Measurements from ENCODE around the gene SRGAP3.

SRGAP3 gene

DNA sequence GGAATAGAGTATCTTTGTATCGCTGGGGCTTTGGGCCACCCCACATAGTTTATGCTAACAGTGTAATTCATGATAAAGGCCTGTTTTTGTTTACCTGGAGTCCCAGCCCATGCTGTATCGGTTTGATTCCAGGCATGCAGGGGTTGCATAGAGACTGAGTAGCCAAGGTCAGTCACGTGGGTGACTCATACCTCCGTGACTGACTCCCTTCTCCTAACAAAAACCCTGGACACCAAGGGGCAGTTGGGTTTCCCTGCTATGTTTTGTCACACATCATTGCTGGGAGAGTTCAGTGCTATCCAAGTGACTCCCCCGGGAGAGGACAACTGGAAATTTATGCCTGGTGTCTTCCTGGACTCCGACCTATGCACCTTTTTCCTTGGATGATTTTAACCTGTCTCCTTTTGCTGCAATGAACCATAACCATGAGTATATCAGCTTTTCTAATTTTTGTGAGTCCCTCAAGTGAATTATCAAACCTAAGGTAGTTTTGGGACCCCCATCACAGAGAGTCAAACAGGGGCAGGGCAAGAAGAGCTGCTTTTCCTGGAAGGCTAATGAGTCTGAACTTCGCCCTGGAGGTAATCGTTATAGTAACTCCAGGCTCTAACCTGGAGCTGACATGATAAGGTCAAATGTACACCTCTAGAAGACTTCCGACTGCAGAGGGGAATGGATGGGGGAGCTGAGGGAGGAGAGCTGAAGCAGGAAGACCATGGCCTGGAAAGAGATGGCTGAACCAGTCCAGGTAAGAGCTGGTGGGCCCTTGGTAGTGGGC lies 57.0 kb downstream of the SRGAP3 start:
- no peaks in the 10 kb centered on the region for H3K9me3 ChIP-seq (ENCODE audit: control insufficient read depth, low read length)
- H3K27ac ChIP-seq (ENCODE audit: low read depth, low read length, severe bottlenecking): no peak overlapping the region
- WGBS, 2 experiments (ENCODE audit: insufficient coverage in 2 of 2): 91 to 94% methylated on average over 8 to 9 of the region's 9 CpGs
- no peaks in the 10 kb centered on the region for H3K4me1 ChIP-seq (ENCODE audit: control insufficient read depth, insufficient read depth, low read length, poor library complexity, severe bottlenecking)
- no peaks in the 10 kb centered on the region for H3K36me3 ChIP-seq (ENCODE audit: control insufficient read depth, insufficient read depth, low read length)
- H3K4me3 ChIP-seq (ENCODE audit: extremely low read depth, insufficient read depth, low read length, poor library complexity, severe bottlenecking): no peak overlapping the region

DNA sequence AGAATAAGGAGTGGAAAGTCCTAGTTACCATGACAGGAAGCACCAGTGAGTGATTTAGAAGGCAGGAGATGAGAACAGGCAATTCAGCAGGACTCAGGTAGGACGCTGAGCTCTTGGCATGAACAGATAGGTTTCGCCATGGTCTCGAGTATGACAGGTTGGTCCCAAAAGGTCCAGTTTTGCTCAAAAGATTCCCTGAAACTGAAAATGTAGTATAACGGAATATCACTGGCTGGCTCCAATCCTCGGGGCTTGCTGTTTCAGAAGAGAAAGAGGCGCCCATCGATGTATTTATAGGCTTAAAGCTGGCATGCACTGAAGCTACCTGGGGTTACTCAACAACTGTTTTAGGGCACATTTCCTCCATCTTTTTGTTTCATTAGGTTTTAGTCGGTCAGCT lies 59.2 kb downstream of the SRGAP3 start:
- 89 to 98% methylated on average over 6 to 7 of the region's 8 CpGs for WGBS, 2 experiments (ENCODE audit: insufficient coverage in 2 of 2)
- Histone ChIP-seq H3K36me3 (ENCODE audit: control insufficient read depth, insufficient read depth, low read length) (no peaks in the 10 kb centered on the region), H3K4me1 (ENCODE audit: control insufficient read depth, insufficient read depth, low read length, poor library complexity, severe bottlenecking) (no peaks in the 10 kb centered on the region), H3K9me3 (ENCODE audit: control insufficient read depth, low read length) (no peaks in the 10 kb centered on the region), H3K27ac (ENCODE audit: low read depth, low read length, severe bottlenecking) (no peak overlapping the region), H3K4me3 (ENCODE audit: extremely low read depth, insufficient read depth, low read length, poor library complexity, severe bottlenecking) (no peak overlapping the region)

DNA sequence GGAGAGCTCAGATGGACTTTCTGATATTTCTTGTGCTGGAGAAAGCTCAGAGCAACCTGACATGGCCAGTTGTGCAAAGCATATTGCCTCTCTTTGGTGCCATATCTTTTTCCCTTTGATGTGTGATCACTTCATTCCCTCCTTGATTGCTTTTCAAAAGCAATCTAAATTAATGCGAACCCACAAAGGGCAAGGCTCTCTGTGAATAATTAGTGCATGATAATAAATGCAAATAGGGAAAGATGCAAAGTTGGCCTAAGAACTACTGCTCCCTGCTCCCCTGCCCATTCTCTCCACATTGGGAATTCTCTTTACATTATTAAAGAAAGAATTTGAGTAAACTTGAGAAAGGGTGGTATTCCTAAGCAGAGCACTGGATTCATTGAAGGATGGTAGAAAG lies 60.9 kb downstream of the SRGAP3 start:
- no CpG with 5 or more reads among the region's 1 CpG for WGBS, 2 experiments (ENCODE audit: insufficient coverage in 2 of 2)
- H3K9me3 ChIP-seq (ENCODE audit: control insufficient read depth, low read length): no peaks in the 10 kb centered on the region
- H3K4me3 ChIP-seq (ENCODE audit: extremely low read depth, insufficient read depth, low read length, poor library complexity, severe bottlenecking): no peak overlapping the region
- H3K27ac ChIP-seq (ENCODE audit: low read depth, low read length, severe bottlenecking): no peak overlapping the region
- H3K36me3 ChIP-seq (ENCODE audit: control insufficient read depth, insufficient read depth, low read length): no peaks in the 10 kb centered on the region
- no peaks in the 10 kb centered on the region for H3K4me1 ChIP-seq (ENCODE audit: control insufficient read depth, insufficient read depth, low read length, poor library complexity, severe bottlenecking)

DNA sequence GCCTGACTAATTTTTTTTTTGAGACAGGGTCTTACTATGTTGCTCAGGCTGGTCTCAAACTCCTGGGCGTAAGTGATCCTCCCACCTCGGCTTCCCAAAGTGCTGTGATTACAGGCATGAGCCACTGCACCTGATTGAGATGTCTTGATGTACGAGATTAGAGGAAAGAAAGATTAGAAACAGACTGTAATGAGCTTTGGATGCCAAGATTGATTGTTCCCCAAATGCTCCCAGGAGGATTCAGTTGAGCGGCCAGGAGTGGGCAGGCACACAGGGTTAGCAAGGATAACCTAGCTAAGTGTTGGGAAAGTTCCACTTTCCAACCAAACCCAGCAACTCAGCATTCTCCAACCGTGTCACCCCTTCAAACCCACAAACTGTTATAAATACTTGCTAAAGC lies 63.7 kb downstream of the SRGAP3 start:
- no peak overlapping the region for H3K27ac ChIP-seq (ENCODE audit: low read depth, low read length, severe bottlenecking)
- no peaks in the 10 kb centered on the region for H3K4me1 ChIP-seq (ENCODE audit: control insufficient read depth, insufficient read depth, low read length, poor library complexity, severe bottlenecking)

DNA sequence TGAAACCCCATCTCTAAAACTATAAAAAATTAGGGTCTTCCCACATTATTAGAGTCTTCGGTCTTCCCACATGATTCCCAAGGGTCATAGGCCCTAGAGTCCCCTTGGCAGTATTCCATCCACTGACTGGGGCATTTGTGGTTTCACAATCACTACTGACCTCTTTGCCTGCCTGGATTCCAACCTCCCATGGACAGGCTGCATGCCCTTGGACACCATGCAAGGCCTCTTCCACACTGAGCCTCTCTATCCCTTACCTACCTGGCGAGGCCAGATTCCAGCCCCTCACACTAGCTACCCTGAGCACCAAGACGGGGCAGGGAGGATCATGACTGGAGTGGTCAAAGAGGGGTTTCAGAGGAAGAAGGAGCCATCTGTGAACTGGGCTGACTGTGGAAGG lies 64.4 kb downstream of the SRGAP3 start:
- Histone ChIP-seq H3K4me3 (ENCODE audit: extremely low read depth, insufficient read depth, low read length, poor library complexity, severe bottlenecking) (no peak overlapping the region), H3K36me3 (ENCODE audit: control insufficient read depth, insufficient read depth, low read length) (no peaks in the 10 kb centered on the region), H3K9me3 (ENCODE audit: control insufficient read depth, low read length) (no peaks in the 10 kb centered on the region), H3K27ac (ENCODE audit: low read depth, low read length, severe bottlenecking) (no peak overlapping the region), H3K4me1 (ENCODE audit: control insufficient read depth, insufficient read depth, low read length, poor library complexity, severe bottlenecking) (no peaks in the 10 kb centered on the region)
- WGBS, 2 experiments (ENCODE audit: insufficient coverage in 2 of 2): 100% methylated on average over 1 of the region's 3 CpGs

More for the DNA sequence above, 63.7 kb downstream of the SRGAP3 start:
- no peaks in the 10 kb centered on the region for H3K9me3 ChIP-seq (ENCODE audit: control insufficient read depth, low read length)
- whole genome bisulfite sequencing, 2 experiments (ENCODE audit: insufficient coverage in 2 of 2): 90 to 94% methylated on average over 4 to 5 of the region's 5 CpGs
- H3K36me3 ChIP-seq (ENCODE audit: control insufficient read depth, insufficient read depth, low read length): no peaks in the 10 kb centered on the region
- H3K4me3 ChIP-seq (ENCODE audit: extremely low read depth, insufficient read depth, low read length, poor library complexity, severe bottlenecking): no peak overlapping the region

DNA sequence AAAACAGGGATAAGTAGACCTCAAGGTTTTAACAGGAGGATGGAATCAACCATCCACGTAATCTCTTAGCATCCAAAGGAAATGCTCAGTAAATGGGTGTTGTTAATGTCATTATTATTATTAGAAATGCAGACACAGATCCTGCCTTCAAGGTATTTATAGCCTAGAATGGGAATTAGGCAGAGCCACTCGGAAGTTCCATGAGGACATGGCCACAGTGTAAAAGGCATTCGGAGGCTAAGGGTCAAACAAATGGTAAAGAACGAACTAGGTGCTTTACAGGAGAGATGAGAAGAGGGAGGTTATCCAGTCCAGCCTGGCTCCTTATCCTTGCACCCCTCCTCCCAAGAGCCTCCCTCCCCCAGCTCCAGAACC lies 65.0 kb downstream of the SRGAP3 start:
- H3K27ac ChIP-seq (ENCODE audit: low read depth, low read length, severe bottlenecking): no peak overlapping the region
- H3K4me1 ChIP-seq (ENCODE audit: control insufficient read depth, insufficient read depth, low read length, poor library complexity, severe bottlenecking): no peaks in the 10 kb centered on the region
- no peaks in the 10 kb centered on the region for H3K9me3 ChIP-seq (ENCODE audit: control insufficient read depth, low read length)
- 91% methylated on average over 2 of the region's 4 CpGs; no CpG with 5 or more reads in 1 of the 2 experiments for WGBS, 2 experiments (ENCODE audit: insufficient coverage in 2 of 2)
- no peaks in the 10 kb centered on the region for H3K36me3 ChIP-seq (ENCODE audit: control insufficient read depth, insufficient read depth, low read length)
- H3K4me3 ChIP-seq (ENCODE audit: extremely low read depth, insufficient read depth, low read length, poor library complexity, severe bottlenecking): no peak overlapping the region

DNA sequence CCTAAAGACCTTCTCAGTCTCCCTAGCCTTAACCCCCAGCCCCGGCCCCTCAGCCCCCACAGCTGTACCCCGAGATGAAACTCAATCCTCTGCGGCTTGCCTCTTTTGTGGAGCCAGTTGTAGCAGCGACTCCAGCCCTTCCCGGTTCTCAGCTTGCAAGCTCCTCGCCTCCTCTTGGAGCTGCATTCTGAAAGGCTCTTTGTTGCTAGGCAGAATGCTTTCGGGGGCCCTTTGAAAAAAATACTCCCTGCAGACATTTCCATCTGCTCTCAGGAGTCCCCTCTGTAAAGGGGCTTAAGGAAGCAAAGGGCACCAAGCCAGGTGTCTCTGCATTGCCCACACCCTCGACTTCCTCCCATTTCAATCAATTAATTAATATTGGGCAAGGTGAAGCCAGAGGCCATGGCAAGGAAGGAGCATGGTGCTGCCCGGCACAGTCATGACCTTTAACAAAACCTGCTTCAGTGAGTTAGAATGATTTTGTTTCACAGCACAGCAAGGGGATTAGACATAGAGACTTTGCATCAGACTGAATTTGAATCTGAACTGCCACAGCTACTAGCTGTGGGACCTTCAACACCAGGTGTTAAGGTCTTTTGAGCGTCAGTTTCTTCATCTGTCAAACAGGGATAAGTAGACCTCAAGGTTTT lies 65.5 kb downstream of the SRGAP3 start:
- Histone ChIP-seq H3K9me3 (ENCODE audit: control insufficient read depth, low read length) (no peaks in the 10 kb centered on the region), H3K27ac (ENCODE audit: low read depth, low read length, severe bottlenecking) (peak overlapping the region; percentile 12), H3K4me3 (ENCODE audit: extremely low read depth, insufficient read depth, low read length, poor library complexity, severe bottlenecking) (no peak overlapping the region), H3K4me1 (ENCODE audit: control insufficient read depth, insufficient read depth, low read length, poor library complexity, severe bottlenecking) (no peaks in the 10 kb centered on the region), H3K36me3 (ENCODE audit: control insufficient read depth, insufficient read depth, low read length) (no peaks in the 10 kb centered on the region)
- WGBS, 2 experiments (ENCODE audit: insufficient coverage in 2 of 2): 24 to 29% methylated on average over 8 of the region's 10 CpGs

DNA sequence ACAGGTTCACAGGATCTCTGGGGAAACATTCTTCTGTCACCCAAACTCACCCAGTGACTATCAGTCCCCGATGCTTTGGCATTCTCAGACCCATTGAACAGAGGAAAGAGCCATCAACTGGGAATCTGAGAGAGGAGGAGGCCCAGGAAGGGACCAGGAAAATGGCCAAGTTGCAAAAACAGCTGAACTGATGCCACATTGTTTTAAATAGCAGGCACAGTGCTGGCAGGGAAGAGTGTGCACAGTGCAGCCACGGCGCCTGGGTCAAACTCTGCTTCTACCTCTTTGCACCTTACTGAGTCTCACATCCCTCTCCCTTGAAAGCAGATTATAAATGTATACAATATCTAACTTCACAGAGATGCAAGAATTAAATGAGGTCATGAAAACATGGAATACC lies 66.4 kb downstream of the SRGAP3 start:
- Histone ChIP-seq H3K36me3 (ENCODE audit: control insufficient read depth, insufficient read depth, low read length) (no peaks in the 10 kb centered on the region), H3K4me1 (ENCODE audit: control insufficient read depth, insufficient read depth, low read length, poor library complexity, severe bottlenecking) (no peaks in the 10 kb centered on the region), H3K27ac (ENCODE audit: low read depth, low read length, severe bottlenecking) (no peak overlapping the region), H3K4me3 (ENCODE audit: extremely low read depth, insufficient read depth, low read length, poor library complexity, severe bottlenecking) (no peak overlapping the region), H3K9me3 (ENCODE audit: control insufficient read depth, low read length) (no peaks in the 10 kb centered on the region)
- WGBS, 2 experiments (ENCODE audit: insufficient coverage in 2 of 2): 85% methylated on average over 3 of the region's 3 CpGs; no CpG with 5 or more reads in 1 of the 2 experiments

DNA sequence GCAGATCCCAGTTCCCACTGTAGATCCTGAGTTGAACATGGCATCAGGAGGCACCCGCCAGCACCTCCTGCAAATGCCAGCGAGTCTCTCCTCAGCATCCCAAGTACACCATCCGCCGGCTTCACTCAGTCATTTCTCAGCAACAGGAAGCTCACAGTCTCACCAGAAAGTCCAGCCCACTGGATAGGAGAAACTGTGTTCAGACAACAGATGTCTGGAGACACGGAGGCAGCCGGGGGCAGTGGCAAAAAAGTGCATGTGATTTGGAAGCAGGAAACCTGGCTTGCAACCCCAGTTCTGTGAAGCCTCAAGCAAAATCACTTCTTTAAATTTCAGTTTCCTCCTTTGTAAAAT lies 68.7 kb downstream of the SRGAP3 start:
- H3K4me3 ChIP-seq (ENCODE audit: extremely low read depth, insufficient read depth, low read length, poor library complexity, severe bottlenecking): no peak overlapping the region
- H3K27ac ChIP-seq (ENCODE audit: low read depth, low read length, severe bottlenecking): no peak overlapping the region
- no peaks in the 10 kb centered on the region for H3K36me3 ChIP-seq (ENCODE audit: control insufficient read depth, insufficient read depth, low read length)
- no peaks in the 10 kb centered on the region for H3K4me1 ChIP-seq (ENCODE audit: control insufficient read depth, insufficient read depth, low read length, poor library complexity, severe bottlenecking)
- H3K9me3 ChIP-seq (ENCODE audit: control insufficient read depth, low read length): no peaks in the 10 kb centered on the region
- WGBS, 2 experiments (ENCODE audit: insufficient coverage in 2 of 2): 83 to 90% methylated on average over 4 to 5 of the region's 6 CpGs

DNA sequence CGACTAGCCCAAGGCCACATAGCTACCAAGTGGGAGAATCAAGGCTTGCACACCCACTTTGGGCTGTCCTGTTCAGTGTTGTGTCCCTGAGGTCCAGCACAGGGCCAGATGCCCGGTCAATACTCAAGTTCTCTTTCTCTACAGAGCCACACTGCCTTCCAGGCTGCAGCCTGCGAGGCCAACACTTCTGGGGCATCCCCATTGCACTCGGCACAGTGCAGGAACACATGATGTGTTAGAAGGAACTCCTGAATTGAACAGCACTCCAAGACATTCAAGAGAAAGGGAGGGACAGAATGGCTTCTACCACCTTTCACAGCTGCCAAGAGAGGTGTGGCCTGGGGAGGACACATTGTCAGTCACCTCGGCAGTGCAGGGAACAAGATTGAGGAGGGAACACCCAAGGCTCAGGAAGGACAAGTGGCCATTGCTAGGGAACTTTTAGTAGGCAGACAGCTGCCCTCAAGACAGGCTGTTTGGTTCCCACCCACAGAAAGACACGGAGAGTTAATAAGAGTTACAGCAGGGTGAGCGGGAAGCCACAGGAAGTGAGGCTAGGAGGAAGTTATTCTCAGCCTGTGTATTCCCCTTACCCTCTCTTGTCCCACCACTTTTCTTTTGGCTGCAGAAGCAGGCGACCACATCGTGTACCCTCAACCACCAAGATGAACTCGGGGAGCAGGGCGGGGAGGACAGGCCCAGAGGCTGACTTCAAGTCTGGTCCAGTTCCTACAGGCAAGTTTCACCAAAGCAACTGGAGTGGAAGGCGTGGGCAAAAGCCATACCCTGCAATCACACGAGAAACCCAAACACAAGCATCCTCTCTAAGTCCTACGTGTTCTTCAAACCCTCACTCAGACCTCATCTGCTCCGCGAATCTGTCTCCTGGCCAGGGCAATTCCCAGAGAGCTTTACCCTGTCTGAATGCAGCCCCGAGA lies 69.4 kb downstream of the SRGAP3 start:
- Histone ChIP-seq H3K27ac (ENCODE audit: low read depth, low read length, severe bottlenecking) (no peak overlapping the region), H3K36me3 (ENCODE audit: control insufficient read depth, insufficient read depth, low read length) (no peaks in the 10 kb centered on the region), H3K4me1 (ENCODE audit: control insufficient read depth, insufficient read depth, low read length, poor library complexity, severe bottlenecking) (no peaks in the 10 kb centered on the region), H3K4me3 (ENCODE audit: extremely low read depth, insufficient read depth, low read length, poor library complexity, severe bottlenecking) (no peak overlapping the region), H3K9me3 (ENCODE audit: control insufficient read depth, low read length) (no peaks in the 10 kb centered on the region)
- 84 to 94% methylated on average over 14 to 17 of the region's 17 CpGs for WGBS, 2 experiments (ENCODE audit: insufficient coverage in 2 of 2)

Measured in mesodermal cell (in vitro differentiated cells).